Measurements from ENCODE around the gene OR4X1.
A peak's percentile ranks its signal among the peaks of the same experiment; 100 is the strongest.
"Not testable (repeated sequence)": the region's sequence is repeated elsewhere in the genome, so short reads cannot be mapped to it uniquely, and the experiment has no call there.

The OR4X1 gene

DNA sequence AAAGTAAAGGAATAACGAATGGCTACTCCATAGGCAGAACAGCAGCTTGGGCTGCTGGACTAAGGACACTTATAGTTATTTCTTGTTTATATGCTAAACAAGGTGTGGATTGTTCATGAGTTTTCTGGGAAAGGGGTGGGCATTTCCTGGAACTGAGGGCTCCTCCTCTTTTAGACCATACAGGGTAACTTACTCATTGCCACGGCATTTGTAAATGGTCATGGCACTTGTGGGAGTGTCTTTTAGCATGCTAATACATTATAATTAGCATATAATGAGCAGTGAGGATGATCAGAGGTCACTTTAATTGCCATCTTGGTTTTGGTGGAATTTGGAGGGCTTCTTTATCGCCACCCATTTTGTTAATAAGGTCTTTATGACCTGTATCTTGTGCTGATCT is 7.0 kb downstream of the OR4X1 start:
- H3K27me3 ChIP-seq (ENCODE audit: insufficient read depth, low read depth): no peaks in the 10 kb centered on the region
- H3K4me2 ChIP-seq: no peak overlapping the region
- no peaks in the 10 kb centered on the region for H3K79me2 ChIP-seq (ENCODE audit: insufficient read depth, low read depth)
- H3K36me3 ChIP-seq (ENCODE audit: insufficient read depth): no peaks in the 10 kb centered on the region
- no peak overlapping the region for H3K27ac ChIP-seq
- no peak overlapping the region for H3K9ac ChIP-seq
- no peaks in the 10 kb centered on the region for H3K4me1 ChIP-seq (ENCODE audit: low read depth, poor library complexity, severe bottlenecking)
- H3K4me3 ChIP-seq (IDR thresholded peaks at IDR 0.05; ENCODE audit: insufficient read depth, low read depth, low read length): no peak overlapping the region
- H2AFZ ChIP-seq (ENCODE audit: low read depth): no peak overlapping the region
- no peaks in the 10 kb centered on the region for H4K20me1 ChIP-seq (ENCODE audit: insufficient read depth)
- TF ChIP-seq, protein P1, sequence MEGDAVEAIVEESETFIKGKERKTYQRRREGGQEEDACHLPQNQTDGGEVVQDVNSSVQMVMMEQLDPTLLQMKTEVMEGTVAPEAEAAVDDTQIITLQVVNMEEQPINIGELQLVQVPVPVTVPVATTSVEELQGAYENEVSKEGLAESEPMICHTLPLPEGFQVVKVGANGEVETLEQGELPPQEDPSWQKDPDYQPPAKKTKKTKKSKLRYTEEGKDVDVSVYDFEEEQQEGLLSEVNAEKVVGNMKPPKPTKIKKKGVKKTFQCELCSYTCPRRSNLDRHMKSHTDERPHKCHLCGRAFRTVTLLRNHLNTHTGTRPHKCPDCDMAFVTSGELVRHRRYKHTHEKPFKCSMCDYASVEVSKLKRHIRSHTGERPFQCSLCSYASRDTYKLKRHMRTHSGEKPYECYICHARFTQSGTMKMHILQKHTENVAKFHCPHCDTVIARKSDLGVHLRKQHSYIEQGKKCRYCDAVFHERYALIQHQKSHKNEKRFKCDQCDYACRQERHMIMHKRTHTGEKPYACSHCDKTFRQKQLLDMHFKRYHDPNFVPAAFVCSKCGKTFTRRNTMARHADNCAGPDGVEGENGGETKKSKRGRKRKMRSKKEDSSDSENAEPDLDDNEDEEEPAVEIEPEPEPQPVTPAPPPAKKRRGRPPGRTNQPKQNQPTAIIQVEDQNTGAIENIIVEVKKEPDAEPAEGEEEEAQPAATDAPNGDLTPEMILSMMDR (conservative IDR thresholded peaks at IDR 0.05; ENCODE audit: low read depth, low read length): no peak

DNA sequence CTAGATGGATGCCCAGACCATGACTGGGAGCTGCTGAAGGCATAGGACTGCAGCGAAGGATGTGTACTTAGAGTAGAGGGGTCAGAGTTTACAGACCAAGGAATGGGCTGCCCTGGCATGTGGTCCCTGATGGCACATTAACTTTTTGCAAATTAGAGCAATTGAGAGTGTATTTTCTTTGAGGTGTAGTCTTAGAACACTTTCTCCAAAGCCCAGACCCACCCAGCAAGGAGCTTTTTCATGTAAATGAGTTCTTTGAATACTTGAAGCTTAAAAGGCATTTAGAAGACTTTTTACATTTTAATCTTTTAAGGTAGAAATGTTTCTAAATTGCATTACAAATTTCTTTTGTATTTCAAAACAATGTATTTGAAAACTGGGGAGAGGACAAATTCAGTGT is 8.9 kb downstream of the OR4X1 start:
- TF ChIP-seq, protein P1 (conservative IDR thresholded peaks at IDR 0.05; ENCODE audit: low read depth, low read length): no peak
- Histone ChIP-seq H3K9ac (no peak overlapping the region), H3K4me3 (IDR thresholded peaks at IDR 0.05; ENCODE audit: insufficient read depth, low read depth, low read length) (no peak overlapping the region), H3K4me2 (no peak overlapping the region), H3K36me3 (ENCODE audit: insufficient read depth) (no peaks in the 10 kb centered on the region), H3K4me1 (ENCODE audit: low read depth, poor library complexity, severe bottlenecking) (no peaks in the 10 kb centered on the region), H3K27ac (no peak overlapping the region), H3K79me2 (ENCODE audit: insufficient read depth, low read depth) (no peaks in the 10 kb centered on the region), H2AFZ (ENCODE audit: low read depth) (no peak overlapping the region), H3K27me3 (ENCODE audit: insufficient read depth, low read depth) (no peaks in the 10 kb centered on the region), H4K20me1 (ENCODE audit: insufficient read depth) (no peaks in the 10 kb centered on the region)

DNA sequence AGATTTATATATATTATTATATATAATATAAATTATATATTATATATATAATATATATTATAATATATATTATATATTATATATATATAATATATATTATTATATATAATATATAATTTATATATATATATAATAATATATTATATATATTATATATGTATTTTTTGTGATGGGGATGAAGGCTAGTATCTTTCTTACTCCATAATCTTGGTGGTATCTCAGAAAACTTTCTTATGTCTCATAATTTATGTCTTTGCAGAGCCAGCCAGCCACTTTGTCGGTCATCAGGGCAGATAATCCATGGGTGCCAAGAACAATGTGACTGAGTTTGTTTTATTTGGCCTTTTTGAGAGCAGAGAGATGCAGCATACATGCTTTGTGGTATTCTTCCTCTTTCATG is 42.3 kb downstream of the OR4X1 start, which contains the start of gene OR4S1:
TSS of gene OR4S1 (plus strand) at position 301 of the 400 bp plus-strand sequence. CDS start at position 301, 0 bp downstream.
- Histone ChIP-seq H3K4me3 (IDR thresholded peaks at IDR 0.05; ENCODE audit: insufficient read depth, low read depth, low read length) (no peak within 1 kb of the TSS), H4K20me1 (ENCODE audit: insufficient read depth) (no peaks in the 10 kb centered on the region), H2AFZ (ENCODE audit: low read depth) (no peak within 1 kb of the TSS), H3K4me1 (ENCODE audit: low read depth, poor library complexity, severe bottlenecking) (no peaks in the 10 kb centered on the region), H3K36me3 (ENCODE audit: insufficient read depth) (no peaks in the 10 kb centered on the region), H3K79me2 (ENCODE audit: insufficient read depth, low read depth) (no peaks in the 10 kb centered on the region), H3K9ac (no peak within 1 kb of the TSS), H3K27ac (no peak within 1 kb of the TSS), H3K27me3 (ENCODE audit: insufficient read depth, low read depth) (no peaks in the 10 kb centered on the region), H3K4me2 (no peak within 1 kb of the TSS)
- TF ChIP-seq, protein P1 (conservative IDR thresholded peaks at IDR 0.05; ENCODE audit: low read depth, low read length): no peak

DNA sequence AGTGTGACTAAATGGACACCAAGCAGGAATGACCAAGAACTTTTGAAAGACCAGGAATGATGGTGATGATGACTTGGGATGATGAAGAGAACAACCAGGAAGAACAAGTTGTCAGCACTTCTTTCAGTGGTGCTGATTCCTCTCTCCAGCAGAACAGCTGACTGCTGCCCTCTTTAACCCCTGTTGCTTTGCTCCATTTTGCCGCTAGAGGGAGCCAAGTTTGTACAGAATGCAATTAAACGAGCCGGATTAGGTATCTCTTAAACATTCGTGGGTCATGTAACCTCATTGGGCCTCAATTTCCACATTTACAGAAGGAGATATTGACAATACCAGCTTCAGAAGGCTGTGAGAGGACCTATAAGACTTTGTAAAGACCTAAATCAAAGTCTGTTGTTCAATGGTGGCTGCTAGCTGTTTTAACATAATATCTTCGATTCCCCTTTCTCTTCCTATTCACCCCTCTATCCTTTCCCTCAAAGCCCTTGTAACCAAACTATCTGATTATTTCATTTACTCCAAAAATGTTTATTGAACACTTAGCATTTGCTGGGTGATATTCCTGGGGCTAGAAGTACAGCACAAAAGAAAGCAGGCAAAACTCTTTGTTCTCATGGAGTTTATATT is 44.2 kb downstream of the OR4X1 start:
- no peak overlapping the region for H3K27ac ChIP-seq
- H4K20me1 ChIP-seq (ENCODE audit: insufficient read depth): no peaks in the 10 kb centered on the region
- TF ChIP-seq, protein P1 (conservative IDR thresholded peaks at IDR 0.05; ENCODE audit: low read depth, low read length): peak; percentile 96
- no peaks in the 10 kb centered on the region for H3K79me2 ChIP-seq (ENCODE audit: insufficient read depth, low read depth)
- no peaks in the 10 kb centered on the region for H3K36me3 ChIP-seq (ENCODE audit: insufficient read depth)
- no peak overlapping the region for H3K9ac ChIP-seq
- no peaks in the 10 kb centered on the region for H3K27me3 ChIP-seq (ENCODE audit: insufficient read depth, low read depth)
- H3K4me1 ChIP-seq (ENCODE audit: low read depth, poor library complexity, severe bottlenecking): no peaks in the 10 kb centered on the region
- no peak overlapping the region for H2AFZ ChIP-seq (ENCODE audit: low read depth)
- H3K4me3 ChIP-seq (IDR thresholded peaks at IDR 0.05; ENCODE audit: insufficient read depth, low read depth, low read length): no peak overlapping the region
- no peak overlapping the region for H3K4me2 ChIP-seq

DNA sequence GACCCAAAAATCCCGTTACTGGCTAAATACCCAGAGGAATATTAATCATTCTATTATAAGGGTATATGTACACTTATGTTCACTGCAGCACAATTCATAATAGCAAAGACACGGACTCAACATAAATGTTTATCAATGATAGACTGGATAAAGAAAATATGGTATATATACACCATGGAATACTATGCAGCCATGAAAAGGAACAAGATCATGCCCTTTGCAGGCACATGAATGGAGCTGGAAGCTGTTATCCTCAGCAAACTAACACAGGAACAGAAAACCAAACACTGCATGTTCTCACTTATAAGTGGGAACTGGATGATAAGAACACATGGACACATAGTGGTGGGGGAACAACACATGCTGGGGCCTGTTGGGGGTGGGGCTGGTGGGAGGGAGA is 49.9 kb downstream of the OR4X1 start:
- H3K27ac ChIP-seq; H3K79me2 ChIP-seq (ENCODE audit: insufficient read depth, low read depth); H3K9ac ChIP-seq; H3K36me3 ChIP-seq (ENCODE audit: insufficient read depth); H3K4me3 ChIP-seq (IDR thresholded peaks at IDR 0.05; ENCODE audit: insufficient read depth, low read depth, low read length); H2AFZ ChIP-seq (ENCODE audit: low read depth); H4K20me1 ChIP-seq (ENCODE audit: insufficient read depth); H3K4me2 ChIP-seq; H3K27me3 ChIP-seq (ENCODE audit: insufficient read depth, low read depth); H3K4me1 ChIP-seq (ENCODE audit: low read depth, poor library complexity, severe bottlenecking): not testable (repeated sequence)
